GM19328 (cell line): ENCODE results near the gene CCDC137.
A peak's percentile ranks its signal among the peaks of the same experiment; 100 is the strongest.
"Not testable (repeated sequence)": the region's sequence is repeated elsewhere in the genome, so short reads cannot be mapped to it uniquely, and the experiment has no call there.

Source experiments
- ATAC-seq: cut with Tn5 transposase; IDR thresholded peaks from one replicate; pipeline ENCODE4 v1.9.1; 2021; ENCODE audit warnings: mild to moderate bottlenecking, moderate library complexity; ENCODE audit not compliant: unreplicated experiment

Gene CCDC137

GRCh38 chr17:81648707-81649085 lies 17.8 kb upstream of the CCDC137 start:
- ATAC-seq: no peak

- no peak for ATAC-seq
Measured at GRCh38 chr17:81650951-81651350, 15.6 kb upstream of the CCDC137 start.

- ATAC-seq: no peak
Measured at GRCh38 chr17:81651692-81652091, 14.8 kb upstream of the CCDC137 start.

GRCh38 chr17:81652906-81653771 lies 13.4 kb upstream of the CCDC137 start:
- no peak for ATAC-seq

GRCh38 chr17:81655378-81656117 lies 11.0 kb upstream of the CCDC137 start:
- ATAC-seq: no peak

- ATAC-seq: no peak
Measured at GRCh38 chr17:81656118-81656743, 10.3 kb upstream of the CCDC137 start, which contains the start of gene PDE6G. Gene PDE6G, minus strand, starts transcription at chr17:81656542. Its CDS starts 3,237 bp downstream, at chr17:81653305.

GRCh38 chr17:81656835-81657234 lies 9.7 kb upstream of the CCDC137 start:
- ATAC-seq: no peak

- ATAC-seq: no peak
Measured at GRCh38 chr17:81659038-81659437, 7.5 kb upstream of the CCDC137 start.

- ATAC-seq: no peak
Measured at GRCh38 chr17:81660441-81660840, 6.1 kb upstream of the CCDC137 start.

GRCh38 chr17:81662002-81662401 lies 4.5 kb upstream of the CCDC137 start:
- ATAC-seq: no peak

GRCh38 chr17:81664051-81664470 lies 2.5 kb upstream of the CCDC137 start:
- no peak for ATAC-seq

- ATAC-seq: no peak
Measured at GRCh38 chr17:81665205-81666091, 1.1 kb upstream of the CCDC137 start.

GRCh38 chr17:81666092-81666341 lies 520 bp upstream of the CCDC137 start:
- ATAC-seq: peak; percentile 11

GRCh38 chr17:81667754-81668153 lies 1.2 kb downstream of the CCDC137 start:
- ATAC-seq: no peak

- ATAC-seq: no peak
Measured at GRCh38 chr17:81672504-81672903, 6.0 kb downstream of the CCDC137 start.

GRCh38 chr17:81672954-81673353 lies 6.4 kb downstream of the CCDC137 start:
- no peak for ATAC-seq

GRCh38 chr17:81673561-81674258 lies 7.2 kb downstream of the CCDC137 start:
- ATAC-seq: no peak

- ATAC-seq: not testable (repeated sequence)
Measured at GRCh38 chr17:81675515-81676221, 9.1 kb downstream of the CCDC137 start.

GRCh38 chr17:81676906-81677305 lies 10.4 kb downstream of the CCDC137 start:
- no peak for ATAC-seq

GRCh38 chr17:81680150-81680549 lies 13.6 kb downstream of the CCDC137 start:
- ATAC-seq: no peak
